K562 (cell line): ENCODE data around the gene OR6C76.

Source experiments
- CHD2 ChIP-seq: IDR thresholded peaks from 2 replicates; pipeline ENCODE4 v1.6.1; 2011; ENCODE audit warnings: low read depth, low read length
- GABPA ChIP-seq: fragments of 200-800 bp; sonication (Bioruptor generic); conservative IDR thresholded peaks from 2 replicates; pipeline ENCODE4 v1.6.1; 2016; ENCODE audit warnings: low read depth, missing genetic modification characterization, missing compliant biosample characterization
- HMGN3 ChIP-seq: IDR thresholded peaks from 2 replicates; pipeline ENCODE4 v1.6.1; 2011; ENCODE audit warnings: borderline replicate concordance, low read depth, mild to moderate bottlenecking, mixed read lengths, low read length; ENCODE audit not compliant: insufficient read length; ENCODE audit errors: extremely low read depth
- KDM4B ChIP-seq, 2 experiments: fragments of 450-650 bp in 1 of 2; sonication (generic) in 1 of 2; IDR thresholded peaks; 2 replicates each; pipeline ENCODE4 v1.6.1; 2016 to 2017; ENCODE audit warnings: borderline replicate concordance in 2 of 2, antibody characterized with exemption in 1 of 2, low read depth in 1 of 2, mild to moderate bottlenecking in 1 of 2
- TF ChIP-seq, protein P1 (sequence below), 2 experiments: fragments of 450-650 bp in 1 of 2; IDR thresholded peaks; 2 replicates each; pipeline ENCODE4 v1.6.1; 2011 to 2017; ENCODE audit warnings: low read depth in 2 of 2, antibody characterized with exemption in 1 of 2, borderline replicate concordance in 1 of 2, low read length in 1 of 2, mild to moderate bottlenecking in 1 of 2, mixed read lengths in 1 of 2; ENCODE audit not compliant: control insufficient read depth in 1 of 2

DNA sequence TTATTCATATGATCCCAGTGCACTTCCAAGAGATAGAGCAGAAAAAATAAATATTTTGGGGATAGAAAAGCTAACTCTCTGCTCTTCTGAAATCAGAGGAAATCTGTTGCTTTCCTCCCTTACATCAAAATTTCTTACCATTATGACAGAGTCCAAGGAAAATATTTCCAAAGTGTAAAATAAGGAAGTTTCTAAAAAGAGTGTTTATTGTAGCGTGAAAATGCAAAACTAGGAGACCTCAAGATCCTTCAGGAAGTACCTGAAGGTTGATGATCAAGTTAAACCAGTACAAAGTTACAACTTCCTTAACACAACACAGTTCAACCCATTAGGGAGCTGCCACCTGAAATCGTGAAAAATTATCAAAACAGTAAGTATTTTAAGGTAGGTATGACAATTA lies 17.7 kb downstream of the OR6C76 start, which contains the start of gene OR6C2:
- no peak for TF ChIP-seq CHD2
- no peak for TF ChIP-seq GABPA
- TF ChIP-seq, protein P1, sequence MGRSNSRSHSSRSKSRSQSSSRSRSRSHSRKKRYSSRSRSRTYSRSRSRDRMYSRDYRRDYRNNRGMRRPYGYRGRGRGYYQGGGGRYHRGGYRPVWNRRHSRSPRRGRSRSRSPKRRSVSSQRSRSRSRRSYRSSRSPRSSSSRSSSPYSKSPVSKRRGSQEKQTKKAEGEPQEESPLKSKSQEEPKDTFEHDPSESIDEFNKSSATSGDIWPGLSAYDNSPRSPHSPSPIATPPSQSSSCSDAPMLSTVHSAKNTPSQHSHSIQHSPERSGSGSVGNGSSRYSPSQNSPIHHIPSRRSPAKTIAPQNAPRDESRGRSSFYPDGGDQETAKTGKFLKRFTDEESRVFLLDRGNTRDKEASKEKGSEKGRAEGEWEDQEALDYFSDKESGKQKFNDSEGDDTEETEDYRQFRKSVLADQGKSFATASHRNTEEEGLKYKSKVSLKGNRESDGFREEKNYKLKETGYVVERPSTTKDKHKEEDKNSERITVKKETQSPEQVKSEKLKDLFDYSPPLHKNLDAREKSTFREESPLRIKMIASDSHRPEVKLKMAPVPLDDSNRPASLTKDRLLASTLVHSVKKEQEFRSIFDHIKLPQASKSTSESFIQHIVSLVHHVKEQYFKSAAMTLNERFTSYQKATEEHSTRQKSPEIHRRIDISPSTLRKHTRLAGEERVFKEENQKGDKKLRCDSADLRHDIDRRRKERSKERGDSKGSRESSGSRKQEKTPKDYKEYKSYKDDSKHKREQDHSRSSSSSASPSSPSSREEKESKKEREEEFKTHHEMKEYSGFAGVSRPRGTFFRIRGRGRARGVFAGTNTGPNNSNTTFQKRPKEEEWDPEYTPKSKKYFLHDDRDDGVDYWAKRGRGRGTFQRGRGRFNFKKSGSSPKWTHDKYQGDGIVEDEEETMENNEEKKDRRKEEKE (IDR thresholded peaks at IDR 0.05; ENCODE audit: borderline replicate concordance in 1 of 2, control insufficient read depth in 1 of 2, low read depth in 2 of 2, low read length in 1 of 2), result no peak
- TF ChIP-seq KDM4B (IDR thresholded peaks at IDR 0.05; ENCODE audit: borderline replicate concordance in 2 of 2, low read depth in 1 of 2), result no peak
- no peak for TF ChIP-seq HMGN3
